ENCODE measurements around the gene STX4. TPM values are rescaled to one million over a fixed set of nuclear protein-coding genes. Genes with fewer than 3 reads are reported as not detected.
A peak's percentile ranks its signal among the peaks of the same experiment; 100 is the strongest.

STX4 gene
- polyA plus RNA-seq, 1 of the 3 experiments (the other 2 are of a cell fraction) = 117 TPM

- ChIA-PET POLR2A (no interaction called here), CTCF (interaction anchor here (1.3 kb wide), 1 partner anchor 9 kb away, joined by 3 read pairs; no protein-coding TSS in a partner anchor)
- Histone ChIP-seq H3F3A (replicated peaks; ENCODE audit: insufficient read depth) (peaks cover 13% of the 10 kb centered on the region), H3K4me3 (ENCODE audit: low read depth in 2 of 2, low read length in 1 of 2) (no peak overlapping the region), H4K20me1 (ENCODE audit: insufficient read depth) (no peaks in the 10 kb centered on the region), H3K27ac (ENCODE audit: low read depth in 2 of 2, low read length in 1 of 2) (peak overlapping the region; percentile 18 to 89), H3K36me3 (replicated peaks in 1 of 2; ENCODE audit: control insufficient read depth in 1 of 2, insufficient read depth in 2 of 2, low read length in 1 of 2) (peaks cover 6 to 24% of the 10 kb centered on the region in 2 experiments), H3K4me1 (ENCODE audit: control insufficient read depth in 1 of 2, insufficient read depth in 2 of 2, low read depth in 1 of 2, low read length in 1 of 2) (peaks cover 0 to 11% of the 10 kb centered on the region in 2 experiments; a peak in 3 of 4 replicates), H3K9me2 (no peaks in the 10 kb centered on the region), H3K9ac (peak overlapping the region; percentile 44; the same call in 1 of the 2 replicates), H3K79me2 (ENCODE audit: insufficient read depth) (peaks cover 88% of the 10 kb centered on the region), H3K4me2 (peak overlapping the region; percentile 35; the same call in 1 of the 2 replicates), H3K9me3 (no peaks in the 10 kb centered on the region), H2AFZ (ENCODE audit: low read depth) (no peak overlapping the region), H3K27me3 (ENCODE audit: insufficient read depth) (no peaks in the 10 kb centered on the region)
- no peak for DNase-seq
- 49% methylated on average over 4 of the region's 4 CpGs for WGBS (ENCODE audit: low lambda C conversion rate)
- TF ChIP-seq PBX3 (IDR thresholded peaks at IDR 0.05) = 0 out of 2 replicates have a peak, but pooled peaks have one; percentile 38
- TF ChIP-seq RCOR1 (IDR thresholded peaks at IDR 0.05; ENCODE audit: low read length) = no peak
- no peak for TF ChIP-seq GATA2 (CRISPR knock-in tag; IDR thresholded peaks at IDR 0.05)
- TF ChIP-seq ZBTB33 (IDR thresholded peaks at IDR 0.05; ENCODE audit: borderline replicate concordance, low read depth) = no peak
- peak; percentile 70 for TF ChIP-seq FOSL2 (IDR thresholded peaks at IDR 0.05; ENCODE audit: borderline replicate concordance, low read depth)
- TF ChIP-seq MXI1 (IDR thresholded peaks at IDR 0.05; ENCODE audit: low read depth, low read length) = no peak
- no peak for TF ChIP-seq IRF3 (IDR thresholded peaks at IDR 0.05; ENCODE audit: low read depth, low read length)
- TF ChIP-seq EP300 (IDR thresholded peaks at IDR 0.05; ENCODE audit: borderline replicate concordance in 1 of 2, low read depth in 1 of 2, low read length in 1 of 2) = no peak
- TF ChIP-seq FOXJ3 (CRISPR knock-in tag; IDR thresholded peaks at IDR 0.05) = no peak
- no peak for TF ChIP-seq FOXM1 (IDR thresholded peaks at IDR 0.05; ENCODE audit: low read depth)
- no peak for TF ChIP-seq ELF1 (IDR thresholded peaks at IDR 0.05)
- no peak for TF ChIP-seq CTCF (IDR thresholded peaks at IDR 0.05)
- no peak for TF ChIP-seq USF2 (IDR thresholded peaks at IDR 0.05; ENCODE audit: borderline replicate concordance, low read depth, low read length)
- TF ChIP-seq GABPA (IDR thresholded peaks at IDR 0.05; ENCODE audit: low read depth) = no peak
- TF ChIP-seq YY1 (IDR thresholded peaks at IDR 0.05; ENCODE audit: low read depth) = peak; percentile 78
- TF ChIP-seq RAD21 (IDR thresholded peaks at IDR 0.05; ENCODE audit: low read length) = no peak
- TF ChIP-seq RXRA (IDR thresholded peaks at IDR 0.05; ENCODE audit: borderline replicate concordance, low read depth) = no peak
- TF ChIP-seq POLR2AphosphoS5 (IDR thresholded peaks at IDR 0.05; ENCODE audit: low read depth, low read length) = no peak
- TF ChIP-seq TCF12 (IDR thresholded peaks at IDR 0.05) = peak; percentile 53; the same call in 1 of the 2 replicates
- no peak for TF ChIP-seq TEAD4 (IDR thresholded peaks at IDR 0.05; ENCODE audit: borderline replicate concordance, insufficient read depth)
- no peak for TF ChIP-seq EZH2phosphoT487 (IDR thresholded peaks at IDR 0.05; ENCODE audit: borderline replicate concordance, low read depth)
- no peak for TF ChIP-seq TAF1 (IDR thresholded peaks at IDR 0.05; ENCODE audit: borderline replicate concordance, low read depth, low read length)
- TF ChIP-seq NFIC (IDR thresholded peaks at IDR 0.05; ENCODE audit: borderline replicate concordance) = peak; percentile 25; the same call in 1 of the 2 replicates
Observed at GRCh38 chr16:31064882-31065461, 31.6 kb downstream of the STX4 start.
